CD14-positive monocyte (primary cell): ENCODE measurements around the gene HAL. TPM values are rescaled to one million over a fixed set of nuclear protein-coding genes. Genes with fewer than 3 reads are reported as not detected.

Source experiments
- DNase-seq, 3 donors: peaks; one replicate each; pipeline ENCODE4 v3.0.0-alpha.2; 2011 to 2022
- H2AFZ ChIP-seq: 2 replicates; pipeline ENCODE4 v1.6.0; 2012; ENCODE audit warnings: mild to moderate bottlenecking, low read depth, low read length, inconsistent platforms; ENCODE audit not compliant: insufficient read depth, poor library complexity, severe bottlenecking
- H3K27ac ChIP-seq, 2 donors: 1 replicate in 1 of 2; 2 replicates in 1 of 2; pipeline ENCODE4 v1.5.1; 2012 to 2013; ENCODE audit warnings: low read length in 2 of 2, control low read depth in 1 of 2, inconsistent platforms in 1 of 2, low read depth in 1 of 2, mild to moderate bottlenecking in 1 of 2
- H3K27me3 ChIP-seq, 2 donors: one replicate each; pipeline versions ENCODE4 v1.6.0 to v1.6.1; 2011 to 2013; ENCODE audit warnings: low read length in 2 of 2; ENCODE audit not compliant: control insufficient read depth in 2 of 2, insufficient read depth in 2 of 2
- H3K36me3 ChIP-seq, 2 donors: replicated peaks in 1 of 2; 1 replicate in 1 of 2; 2 replicates in 1 of 2; pipeline versions ENCODE4 v1.5.1 to v1.6.1; 2012 to 2013; ENCODE audit warnings: low read length in 2 of 2, control low read depth in 1 of 2, inconsistent platforms in 1 of 2, mild to moderate bottlenecking in 1 of 2; ENCODE audit not compliant: insufficient read depth in 2 of 2, control insufficient read depth in 1 of 2
- H3K4me1 ChIP-seq, 2 donors: 1 replicate in 1 of 2; 2 replicates in 1 of 2; pipeline versions ENCODE4 v1.5.1 to v1.6.1; 2012 to 2013; ENCODE audit warnings: low read length in 2 of 2, control low read depth in 1 of 2, inconsistent platforms in 1 of 2, mild to moderate bottlenecking in 1 of 2, moderate library complexity in 1 of 2; ENCODE audit not compliant: insufficient read depth in 2 of 2, control insufficient read depth in 1 of 2
- H3K4me2 ChIP-seq: replicated peaks from 2 replicates; pipeline ENCODE3; 2012; ENCODE audit warnings: low read length, moderate library complexity, mild to moderate bottlenecking; ENCODE audit not compliant: poor library complexity, severe bottlenecking; ENCODE audit errors: extremely low read depth
- H3K4me3 ChIP-seq, 3 experiments: fragments of 200-600 bp in 1 of 3; sonication (generic) in 1 of 3; replicated peaks in 1 of 3; 1 replicate in 2 of 3; 2 replicates in 1 of 3; pipeline ENCODE4 v1.5.1; 2011 to 2013; ENCODE audit warnings: low read length in 3 of 3, mild to moderate bottlenecking in 3 of 3, control low read depth in 2 of 3, low read depth in 2 of 3, inconsistent platforms in 1 of 3, moderate library complexity in 1 of 3
- H3K79me2 ChIP-seq: 2 replicates; pipeline ENCODE4 v1.6.0; 2012; ENCODE audit warnings: mild to moderate bottlenecking, control low read depth, inconsistent platforms, low read length, moderate library complexity; ENCODE audit not compliant: insufficient read depth
- H3K9ac ChIP-seq: 2 replicates; pipeline ENCODE4 v1.6.0; 2017; ENCODE audit warnings: low read length, mild to moderate bottlenecking; ENCODE audit not compliant: insufficient read depth, poor library complexity, severe bottlenecking
- H3K9me3 ChIP-seq, 2 donors: replicated peaks in 1 of 2; 1 replicate in 1 of 2; 2 replicates in 1 of 2; pipeline versions ENCODE4 v1.5.1 to v1.6.1; 2012 to 2013; ENCODE audit warnings: low read length in 2 of 2, control low read depth in 1 of 2; ENCODE audit not compliant: control insufficient read depth in 1 of 2, insufficient read depth in 1 of 2
- H4K20me1 ChIP-seq: 2 replicates; pipeline ENCODE4 v1.6.0; 2012; ENCODE audit warnings: mild to moderate bottlenecking, low read length, control low read depth, moderate library complexity; ENCODE audit not compliant: insufficient read depth
- H3K27ac Mint-ChIP-seq, 7 donors: one replicate each; pipeline ENCODE4 v1.8.0; 2020; ENCODE audit warnings: mild to moderate bottlenecking in 7 of 7, mixed read lengths in 7 of 7, moderate library complexity in 6 of 7, inconsistent platforms in 2 of 7
- H3K27me3 Mint-ChIP-seq, 3 donors: one replicate each; pipeline ENCODE4 v1.8.0; 2021 to 2022; ENCODE audit warnings: low read depth in 3 of 3, mild to moderate bottlenecking in 3 of 3, mixed read lengths in 3 of 3, moderate library complexity in 3 of 3, inconsistent platforms in 1 of 3
- H3K36me3 Mint-ChIP-seq, 2 donors: one replicate each; pipeline ENCODE4 v1.8.0; 2020; ENCODE audit warnings: mixed read lengths in 2 of 2, inconsistent platforms in 1 of 2, mild to moderate bottlenecking in 1 of 2
- H3K4me1 Mint-ChIP-seq: one replicate; pipeline ENCODE4 v1.8.0; 2020; ENCODE audit warnings: mild to moderate bottlenecking, mixed read lengths
- H3K4me3 Mint-ChIP-seq, 2 donors: one replicate each; pipeline ENCODE4 v1.8.0; 2020; ENCODE audit warnings: mild to moderate bottlenecking in 2 of 2, mixed read lengths in 2 of 2, moderate library complexity in 1 of 2
- H3K9me3 Mint-ChIP-seq, 7 donors: one replicate each; pipeline ENCODE4 v1.8.0; 2020 to 2022; ENCODE audit warnings: mixed read lengths in 7 of 7, mild to moderate bottlenecking in 6 of 7, moderate library complexity in 6 of 7, inconsistent platforms in 2 of 7
- CTCF ChIP-seq: fragments of 200-600 bp; IDR thresholded peaks from one replicate; pipeline ENCODE4 v1.8.0; 2022; ENCODE audit warnings: antibody characterized with exemption, mild to moderate bottlenecking
- WGBS: methylation state at CpG from one replicate; pipeline ENCODE4 v1.1.5; 2013; ENCODE audit warnings: missing lambda C conversion rate; ENCODE audit not compliant: insufficient coverage; 5-methylcytosine and 5-hydroxymethylcytosine counted together
- intact Hi-C, 2 donors: fragments of 100-400 bp; cut with micrococcal nuclease; formaldehyde crosslinking; loops; one replicate each; pipeline versions ENCODE4 v1.15.0 to v1.15.1; 2023
- polyA plus RNA-seq, 3 donors: library from polyadenylated mRNA; depleted of rRNA in 1 of 3; unstranded in 2 of 3; stranded (reverse) in 1 of 3; fragments of 300-500 nt in 2 of 3; fragments of >200 nt in 1 of 3; fragmentation: Illumina TruSeq in 2 of 3; gene quantifications; 1 replicate in 2 of 3; 2 replicates in 1 of 3; pipeline ENCODE4 v1.2.3, GENCODE V29; 2012 to 2021

The HAL gene
- polyA plus RNA-seq, 3 donors, result 28.0 to 42.0 (median 29.2) TPM

DNA sequence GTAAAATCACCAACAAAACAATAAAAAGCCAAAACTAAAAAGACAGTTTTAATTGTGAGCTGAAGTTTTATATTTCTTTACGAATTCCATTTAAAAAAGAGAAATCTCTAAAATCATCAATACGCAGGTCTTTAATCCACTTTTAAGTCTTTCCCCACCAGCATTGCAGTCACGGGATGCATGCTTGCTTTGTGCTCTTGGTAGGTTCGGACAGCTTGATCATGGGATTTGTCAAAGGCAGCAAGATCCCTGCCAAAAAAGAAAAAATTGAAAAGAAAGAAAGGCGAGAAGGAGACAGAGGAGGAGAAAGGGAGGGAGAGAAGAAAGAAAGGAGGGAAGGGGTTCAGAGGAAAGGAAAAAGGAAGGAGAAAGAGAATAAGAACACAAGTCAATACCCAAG, 4.7 kb upstream of the HAL start:
- Histone ChIP-seq H2AFZ (no peak overlapping the region), H4K20me1 (peaks cover 18% of the 10 kb centered on the region), H3K79me2 (peaks cover 29% of the 10 kb centered on the region), H3K27ac (no peak overlapping the region), H3K27me3 (no peaks in the 10 kb centered on the region), H3K36me3 (peaks cover 56 to 70% of the 10 kb centered on the region in 2 donors), H3K4me2 (no peak overlapping the region), H3K4me1 (peaks cover 30 to 37% of the 10 kb centered on the region in 2 donors), H3K9me3 (no peaks in the 10 kb centered on the region), H3K9ac (no peak overlapping the region), H3K4me3 (no peak overlapping the region)
- H3K27ac Mint-ChIP-seq, result peak overlapping the region in 4 of 7 donors; percentile 23 to 83 (median 56)
- no CpG with 5 or more reads among the region's 5 CpGs for WGBS
- peaks cover 0 to 2% (median 0%) of the 10 kb centered on the region in 3 donors for H3K27me3 Mint-ChIP-seq
- no peak overlapping the region for H3K4me3 Mint-ChIP-seq
- peaks cover 40% of the 10 kb centered on the region for H3K4me1 Mint-ChIP-seq
- DNase-seq, result no peak
- no peak for TF ChIP-seq CTCF
- no peaks in the 10 kb centered on the region for H3K9me3 Mint-ChIP-seq
- peaks cover 53% of the 10 kb centered on the region in 2 donors for H3K36me3 Mint-ChIP-seq
- intact Hi-C loops, result no loop called here

DNA sequence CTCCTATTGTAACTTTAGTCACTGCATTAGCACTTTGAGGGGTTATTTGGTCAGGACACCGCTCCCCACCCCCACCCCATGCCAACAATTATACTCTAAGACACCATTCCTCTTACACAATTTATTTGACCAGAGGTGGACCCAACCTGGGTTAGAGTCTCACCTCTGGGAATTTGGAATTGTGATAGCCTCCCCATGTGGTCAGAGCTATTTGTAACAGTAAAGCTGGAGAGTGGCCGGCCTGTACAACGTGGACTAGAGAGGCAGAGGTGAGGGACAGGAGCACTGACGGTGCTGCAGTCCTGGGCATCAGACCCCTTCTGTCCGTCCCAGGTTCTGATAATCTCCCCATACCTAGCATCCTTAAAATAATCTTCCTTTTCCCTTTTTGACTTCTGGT, 3.3 kb upstream of the HAL start:
- no peaks in the 10 kb centered on the region for H3K9me3 ChIP-seq
- no peak for TF ChIP-seq CTCF
- H3K36me3 Mint-ChIP-seq, result peaks cover 44 to 50% of the 10 kb centered on the region in 2 donors
- H3K36me3 ChIP-seq, result peaks cover 43 to 56% of the 10 kb centered on the region in 2 donors
- H3K79me2 ChIP-seq, result peaks cover 43% of the 10 kb centered on the region
- no peak for DNase-seq
- H3K27me3 Mint-ChIP-seq, result peaks cover 0 to 2% (median 0%) of the 10 kb centered on the region in 3 donors
- 96% methylated on average over 4 of the region's 5 CpGs for WGBS
- peaks cover 44 to 50% of the 10 kb centered on the region in 2 donors for H3K4me1 ChIP-seq
- H3K4me1 Mint-ChIP-seq, result peaks cover 54% of the 10 kb centered on the region
- no peaks in the 10 kb centered on the region for H3K9me3 Mint-ChIP-seq
- no peak overlapping the region for H3K4me2 ChIP-seq
- H3K4me3 ChIP-seq, result no peak overlapping the region
- H3K4me3 Mint-ChIP-seq, result no peak overlapping the region
- H3K27ac ChIP-seq, result peak overlapping the region in 1 of 2 donors; percentile 90
- no peak overlapping the region for H2AFZ ChIP-seq
- H4K20me1 ChIP-seq, result peaks cover 11% of the 10 kb centered on the region
- H3K27ac Mint-ChIP-seq, result peak overlapping the region in 6 of 7 donors; percentile 26 to 94 (median 86)
- intact Hi-C loops, result loop anchor here (5.0 to 10.0 kb wide), 3 partner anchors 65 to 142 kb away; partner anchors contain the start of gene SNRPF (in 1 of the 2)
- no peaks in the 10 kb centered on the region for H3K27me3 ChIP-seq
- H3K9ac ChIP-seq, result no peak overlapping the region
